Stimulated activated CD8-positive, alpha-beta memory T cell treated with anti-CD3 and anti-CD28 coated beads, Interleukin-15, amount 100 ng/mL, for 1 hour (primary cell): Measurements from ENCODE around the gene PIK3C2B.
A peak's percentile ranks its signal among the peaks of the same experiment; 100 is the strongest.
"Not testable (repeated sequence)": the region's sequence is repeated elsewhere in the genome, so short reads cannot be mapped to it uniquely, and the experiment has no call there.

Experiments
- DNase-seq: peaks from one replicate; pipeline ENCODE4 v3.0.0-alpha.2; 2020; ENCODE audit warnings: low read depth

Gene PIK3C2B

DNA sequence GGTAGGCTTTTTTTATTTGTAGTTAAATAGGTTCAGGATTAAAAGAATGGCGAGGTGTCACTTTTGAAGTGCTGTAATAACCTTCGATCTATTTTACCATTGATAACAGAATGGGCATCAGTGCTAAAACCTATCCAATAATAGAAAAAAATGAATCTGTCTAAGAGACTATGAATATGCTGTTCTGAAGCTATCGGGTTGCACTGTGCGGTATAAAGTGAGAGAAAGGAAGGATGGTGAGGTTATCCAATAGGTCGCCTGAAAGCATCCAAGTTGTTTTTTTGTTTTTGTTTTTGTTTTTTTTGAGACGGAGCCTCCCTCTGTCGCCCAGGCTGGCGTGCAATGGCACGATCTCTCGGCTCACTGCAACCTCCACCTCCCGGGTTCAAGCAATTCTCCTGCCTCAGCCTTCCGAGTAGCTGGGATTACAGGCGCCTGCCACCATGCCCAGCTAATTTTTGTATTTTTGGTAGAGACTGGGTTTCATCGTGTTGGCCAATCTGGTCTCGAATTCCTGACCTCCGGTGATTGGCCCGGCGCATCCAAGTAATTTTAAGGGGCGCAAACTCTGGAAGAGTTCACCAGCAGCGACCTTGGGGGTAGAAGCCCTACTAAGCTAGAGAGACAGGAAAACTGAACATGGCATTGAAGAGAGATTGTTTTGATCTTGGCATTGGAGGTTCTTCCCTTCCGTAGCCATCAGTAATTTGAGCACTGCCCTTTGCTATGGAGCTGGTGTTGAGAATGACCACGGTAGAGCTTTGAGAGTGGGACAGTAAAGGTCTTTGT is 12.9 kb upstream of the PIK3C2B start:
- DNase-seq = no peak

- DNase-seq = peak; percentile 81
These were observed 12.3 kb upstream of the PIK3C2B start for GRCh38 chr1:204506969-204507316.

- peak; percentile 51 for DNase-seq
These were observed 11.8 kb upstream of the PIK3C2B start for GRCh38 chr1:204506201-204506968.

- no peak for DNase-seq
These were observed 11.1 kb upstream of the PIK3C2B start for GRCh38 chr1:204505674-204506200.

- DNase-seq = no peak
These were observed 9.4 kb upstream of the PIK3C2B start for GRCh38 chr1:204503913-204504519.

DNA sequence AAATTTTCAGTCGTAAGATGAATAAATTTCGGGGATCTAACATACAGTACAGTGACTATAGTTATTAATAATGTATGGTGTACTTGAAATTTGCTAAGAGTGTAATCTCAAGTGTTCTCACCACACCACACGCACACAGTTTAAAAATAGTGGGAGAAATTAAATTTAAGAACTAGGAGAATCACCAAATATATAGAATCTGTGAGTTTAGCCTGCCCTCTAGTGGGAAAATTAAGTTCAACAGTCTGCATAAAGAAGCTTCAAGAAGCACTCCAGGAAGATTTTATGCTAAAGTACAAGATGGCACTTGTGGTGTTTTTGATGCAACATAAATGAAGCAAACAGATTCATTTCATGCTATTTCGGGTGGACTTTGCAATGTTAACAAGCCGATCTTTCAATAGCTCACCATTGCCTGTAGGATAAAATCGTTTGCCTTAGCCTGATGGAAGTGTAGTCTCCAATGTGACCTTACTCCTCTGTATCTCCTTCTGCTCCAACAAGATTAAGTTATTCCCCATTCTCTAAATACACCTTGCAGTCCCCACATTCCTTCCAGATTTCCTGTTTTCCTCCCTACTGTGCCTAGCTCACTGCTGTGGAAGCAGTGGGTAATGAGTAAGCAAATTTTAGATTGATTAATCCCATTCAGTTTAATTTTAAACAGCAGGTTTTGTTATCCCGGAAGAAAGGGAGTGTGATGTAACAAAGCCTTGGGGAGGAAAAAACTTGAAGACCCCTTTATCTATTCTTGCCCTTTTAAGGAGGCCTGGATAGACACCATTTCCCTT is 8.7 kb upstream of the PIK3C2B start:
- no peak for DNase-seq

- no peak for DNase-seq
These were observed 7.6 kb upstream of the PIK3C2B start for GRCh38 chr1:204502241-204502640.

DNA sequence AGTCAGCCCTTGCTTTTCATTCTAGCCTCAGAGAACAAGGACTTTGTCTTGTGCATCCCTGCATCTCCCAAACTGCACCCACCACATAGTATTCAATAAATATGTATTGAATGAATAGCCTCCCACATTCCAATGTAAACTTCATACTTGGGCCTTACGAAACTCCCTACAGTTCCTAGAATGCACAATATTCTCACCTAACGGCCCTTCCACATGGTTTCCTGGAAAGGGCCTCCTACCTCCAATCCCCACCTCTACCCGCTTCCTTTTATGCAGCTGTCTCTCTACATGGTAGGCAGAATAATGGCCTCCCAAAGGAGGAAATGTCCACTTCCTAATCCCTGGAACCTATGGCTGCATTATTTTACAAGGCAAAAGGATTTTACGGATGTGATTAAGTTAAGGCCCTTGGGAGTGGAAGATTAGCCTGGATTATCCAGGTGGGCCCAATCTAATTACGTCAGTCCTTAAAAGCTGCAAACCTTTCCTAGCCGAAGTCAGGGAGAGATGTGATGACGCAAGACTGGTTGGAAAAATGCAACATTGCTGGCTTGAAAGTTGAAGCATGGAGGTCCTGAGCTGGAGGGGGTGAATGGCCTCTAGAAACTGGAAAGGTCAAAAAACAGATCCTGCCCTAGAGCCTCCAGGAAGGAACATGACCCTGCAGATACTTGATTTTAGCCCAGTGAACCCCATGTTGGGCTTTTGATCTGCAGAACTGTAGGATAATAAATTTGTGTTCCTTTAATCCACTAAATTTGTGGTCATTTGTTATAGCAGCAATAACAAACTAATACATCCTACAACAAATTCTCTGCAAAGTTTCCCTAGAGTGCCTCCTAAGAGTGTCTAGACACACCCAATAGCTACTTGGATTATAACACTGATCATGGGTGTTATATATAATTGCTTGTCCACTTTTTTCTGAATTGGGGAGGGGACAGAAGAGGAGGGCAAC is 5.2 kb upstream of the PIK3C2B start:
- DNase-seq = no peak

DNA sequence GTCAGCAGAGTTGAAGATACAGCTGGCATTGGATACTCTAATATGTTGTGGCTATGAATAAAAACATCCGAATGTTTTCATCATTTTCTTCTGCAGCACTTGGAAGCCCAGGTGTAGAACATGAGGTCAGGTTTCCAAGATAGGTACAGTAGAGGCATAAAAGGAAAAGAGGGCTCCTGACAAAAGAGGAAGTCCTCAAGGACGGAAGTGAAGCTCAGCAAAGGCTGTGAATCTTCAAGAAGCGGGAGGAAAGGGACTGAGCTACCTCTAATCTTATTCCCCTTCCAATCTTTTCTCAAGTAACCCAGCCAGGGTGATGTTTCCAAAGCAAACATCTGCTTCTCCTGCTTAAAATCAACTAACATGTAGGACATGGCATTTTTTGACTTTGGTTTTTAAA is 4.4 kb upstream of the PIK3C2B start:
- no peak for DNase-seq

DNA sequence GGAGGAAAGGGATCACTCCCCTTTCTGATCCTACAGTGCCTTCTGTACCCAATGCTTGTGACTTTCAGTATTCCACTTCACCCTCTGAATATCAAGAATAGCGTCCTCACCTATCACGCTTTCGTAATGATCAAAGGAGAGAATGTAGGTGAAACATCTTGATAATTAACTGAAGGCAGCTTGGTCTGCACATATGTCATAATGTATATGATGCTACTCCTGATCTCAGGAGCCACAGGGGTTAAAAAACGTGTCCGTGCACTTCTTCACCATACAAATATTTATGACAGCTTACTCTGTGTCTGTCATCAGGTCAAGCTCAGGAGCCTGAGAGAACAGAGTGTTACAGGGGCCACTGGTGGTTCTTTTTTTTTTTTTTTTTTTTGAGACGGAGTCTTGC is 1.2 kb upstream of the PIK3C2B start:
- DNase-seq = no peak

DNA sequence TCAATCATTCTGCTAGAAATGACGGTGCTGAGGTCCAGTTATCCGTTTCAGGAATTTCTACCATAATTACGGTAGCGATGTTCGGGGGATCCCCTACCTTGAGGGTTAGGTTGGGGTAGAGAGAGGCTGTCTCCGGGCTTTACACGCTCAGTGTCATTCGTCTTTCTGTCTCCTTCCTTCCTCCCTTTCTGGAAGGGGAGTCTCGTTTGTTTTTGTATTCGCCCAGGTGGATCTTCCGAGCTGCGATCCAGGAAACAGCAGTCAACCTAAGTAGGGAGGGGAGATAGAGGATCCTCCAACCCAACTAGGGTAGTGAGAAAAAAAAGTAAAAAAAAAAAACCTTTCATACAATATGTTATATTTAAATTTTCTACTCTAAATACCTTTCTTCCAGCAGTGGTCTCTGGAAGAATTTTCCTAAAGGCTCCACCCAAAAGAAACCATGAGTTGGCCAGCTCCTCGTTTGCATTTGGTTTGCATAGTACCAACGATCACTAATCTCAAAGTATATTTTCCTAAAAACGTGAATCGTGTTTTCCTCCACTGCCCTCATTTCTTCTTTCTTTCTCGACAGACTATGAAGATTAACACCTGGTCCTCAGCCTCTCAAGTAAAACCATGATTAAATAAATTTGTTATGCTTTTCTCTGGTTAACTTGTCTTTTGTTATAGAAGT is 611 bp upstream of the PIK3C2B start:
- DNase-seq = no peak

GRCh38 chr1:204493984-204494280 is 673 bp downstream of the PIK3C2B start:
- no peak for DNase-seq

DNA sequence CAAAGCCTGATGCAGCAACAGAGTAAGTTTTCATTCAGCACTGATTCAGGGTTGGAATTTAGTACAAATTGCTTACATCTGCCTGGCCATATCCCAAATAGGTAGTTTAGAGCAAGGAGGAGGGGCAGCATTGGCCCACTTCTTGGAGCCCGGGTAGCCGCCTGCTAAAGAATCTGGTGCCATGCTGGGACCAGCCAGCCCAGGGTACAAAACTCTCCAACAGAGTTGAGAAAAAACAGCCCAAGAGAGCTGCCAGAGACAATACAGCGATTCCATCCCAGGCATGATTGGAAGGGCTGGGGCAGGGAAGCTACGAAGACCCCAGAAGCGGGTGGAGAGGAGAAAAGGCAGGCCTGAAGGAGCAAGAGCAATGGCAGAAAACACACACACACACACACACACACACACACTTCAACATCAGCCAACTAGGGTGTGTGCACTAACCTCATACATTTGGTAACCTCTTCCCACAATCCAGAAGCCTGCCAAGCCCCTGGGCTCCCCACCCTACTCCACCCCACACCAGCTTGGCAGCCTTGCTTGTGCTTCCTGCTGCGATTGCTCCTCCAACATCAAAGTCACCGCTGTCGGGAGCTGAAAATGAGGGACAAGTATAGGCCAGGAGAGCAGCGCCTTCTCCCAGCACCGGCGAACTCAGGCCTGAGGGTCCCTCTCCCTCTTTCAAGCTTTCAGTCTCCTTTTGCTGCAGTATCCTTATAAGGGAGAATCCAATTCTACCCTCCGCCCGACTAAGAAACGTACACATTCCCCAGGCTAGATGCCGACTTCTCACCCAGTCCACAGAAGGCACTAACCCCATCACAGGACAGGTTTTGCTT is 1.2 kb downstream of the PIK3C2B start:
- DNase-seq = no peak

DNA sequence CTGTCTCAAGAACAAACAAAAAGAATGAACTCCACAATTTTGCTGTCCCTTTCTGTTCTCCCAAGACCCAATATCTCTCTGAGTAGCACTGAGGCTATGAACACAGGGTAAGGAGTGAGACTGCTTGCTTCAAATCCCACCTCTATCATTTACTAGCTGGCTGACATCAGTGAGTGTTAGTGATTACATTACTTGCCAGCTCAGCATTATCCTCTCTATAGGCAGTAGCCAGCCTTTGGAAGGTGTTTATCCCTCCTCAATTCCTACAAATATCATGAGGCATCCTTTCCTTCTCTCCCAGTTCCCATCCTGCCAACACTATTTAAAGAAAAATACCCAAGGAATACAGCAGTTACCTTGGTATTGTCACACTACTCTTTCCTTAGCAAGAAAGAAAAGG is 3.0 kb downstream of the PIK3C2B start:
- no peak for DNase-seq

GRCh38 chr1:204487256-204487615 is 7.4 kb downstream of the PIK3C2B start:
- DNase-seq = no peak

DNA sequence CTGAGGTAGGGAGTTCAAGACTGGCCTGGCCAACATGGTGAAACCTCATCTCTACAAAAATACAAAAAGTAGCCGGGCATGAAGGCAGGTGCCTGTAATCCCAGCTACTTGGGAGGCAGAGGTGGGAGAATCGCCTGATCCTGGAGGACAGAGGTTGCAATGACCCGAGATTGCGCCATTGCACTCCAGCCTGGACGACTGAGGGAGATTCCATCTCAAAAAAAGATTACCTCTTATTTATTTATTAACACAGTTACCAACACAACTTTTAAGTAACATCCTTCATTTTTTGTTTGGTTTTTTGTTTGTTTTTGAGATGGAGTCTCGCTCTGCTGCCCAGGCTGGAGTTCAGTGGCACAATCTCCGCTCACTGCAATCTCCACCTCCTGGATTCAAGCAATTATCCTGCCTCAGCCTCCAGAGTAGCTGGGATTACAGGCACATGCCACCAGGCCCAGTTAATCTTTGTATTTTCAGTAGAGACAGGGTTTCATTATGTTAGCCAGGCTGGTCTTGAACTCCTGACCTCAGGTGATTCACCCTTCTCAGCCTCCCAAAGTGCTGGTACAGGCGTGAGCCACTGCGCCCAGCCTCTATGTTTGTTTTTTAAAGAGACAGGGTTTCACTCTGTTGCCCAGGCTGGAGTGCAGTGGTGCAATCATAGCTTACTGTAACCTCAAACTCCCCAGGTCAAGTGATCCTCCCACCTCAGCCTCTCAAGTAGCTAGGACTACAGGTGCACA is 7.9 kb downstream of the PIK3C2B start:
- DNase-seq = not testable (repeated sequence)

DNA sequence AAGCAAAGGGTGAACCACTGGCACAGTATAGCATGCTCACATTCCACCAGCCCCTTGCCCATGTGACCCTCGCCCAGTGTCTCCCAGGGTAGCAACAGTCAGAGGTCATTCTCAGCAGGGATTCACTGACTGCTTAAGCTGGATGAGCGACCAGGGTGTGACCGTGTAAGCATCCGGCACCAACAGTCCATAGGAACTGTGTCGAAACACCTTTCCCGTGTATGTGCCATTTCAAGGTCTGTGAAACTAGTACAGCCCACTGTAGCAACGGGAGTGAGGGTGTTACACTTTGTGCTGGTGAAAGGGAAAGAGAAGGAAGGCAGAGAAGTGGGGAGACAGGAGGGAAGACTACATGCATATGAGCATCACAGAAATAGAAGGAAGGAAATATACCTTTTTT is 10.8 kb downstream of the PIK3C2B start:
- DNase-seq = no peak

DNA sequence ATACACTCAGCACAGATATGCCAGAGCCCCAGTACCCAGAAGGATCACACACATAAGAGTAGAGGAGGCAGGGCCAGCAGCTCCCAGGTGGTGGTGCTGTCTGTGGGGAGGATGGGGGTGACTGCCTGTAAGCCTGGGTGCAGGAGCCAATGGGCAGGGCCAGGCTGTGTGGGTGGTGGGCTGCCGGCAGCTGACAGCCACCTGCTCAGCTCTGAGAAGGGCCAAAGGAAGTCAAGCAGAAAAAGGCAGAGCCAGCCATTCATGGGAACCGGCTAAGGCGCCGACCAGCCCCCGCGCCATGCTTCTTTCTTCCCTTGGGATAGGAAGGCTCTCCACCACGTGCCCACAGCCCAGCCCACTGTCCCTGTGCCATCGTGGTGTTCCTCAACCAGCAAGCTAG is 14.1 kb downstream of the PIK3C2B start:
- no peak for DNase-seq
